LNCAP (cell line): Measurements from ENCODE around the gene BTBD10.

Experiments
- CTCF ChIP-seq: fragments of 450-650 bp; IDR thresholded peaks from 2 replicates; pipeline ENCODE4 v1.5.1; 2017; ENCODE audit warnings: mild to moderate bottlenecking

The BTBD10 gene

GRCh38 chr11:13480198-13480597 lies 17.2 kb upstream of the BTBD10 start:
- no peak for TF ChIP-seq CTCF

GRCh38 chr11:13479688-13480087 lies 16.7 kb upstream of the BTBD10 start:
- TF ChIP-seq CTCF: no peak

GRCh38 chr11:13475091-13475490 lies 12.1 kb upstream of the BTBD10 start:
- no peak for TF ChIP-seq CTCF

- TF ChIP-seq CTCF: no peak
Measured at GRCh38 chr11:13473013-13473722, 10.1 kb upstream of the BTBD10 start.

GRCh38 chr11:13468750-13469149 lies 5.7 kb upstream of the BTBD10 start:
- no peak for TF ChIP-seq CTCF

- TF ChIP-seq CTCF: peak; percentile 56; the same call in 1 of the 2 replicates
Measured at GRCh38 chr11:13465909-13466371, 2.9 kb upstream of the BTBD10 start.

- no peak for TF ChIP-seq CTCF
Measured at GRCh38 chr11:13463779-13464290, 813 bp upstream of the BTBD10 start.
